ENCODE measurements around the gene EXOC6B.

EXOC6B gene

DNA sequence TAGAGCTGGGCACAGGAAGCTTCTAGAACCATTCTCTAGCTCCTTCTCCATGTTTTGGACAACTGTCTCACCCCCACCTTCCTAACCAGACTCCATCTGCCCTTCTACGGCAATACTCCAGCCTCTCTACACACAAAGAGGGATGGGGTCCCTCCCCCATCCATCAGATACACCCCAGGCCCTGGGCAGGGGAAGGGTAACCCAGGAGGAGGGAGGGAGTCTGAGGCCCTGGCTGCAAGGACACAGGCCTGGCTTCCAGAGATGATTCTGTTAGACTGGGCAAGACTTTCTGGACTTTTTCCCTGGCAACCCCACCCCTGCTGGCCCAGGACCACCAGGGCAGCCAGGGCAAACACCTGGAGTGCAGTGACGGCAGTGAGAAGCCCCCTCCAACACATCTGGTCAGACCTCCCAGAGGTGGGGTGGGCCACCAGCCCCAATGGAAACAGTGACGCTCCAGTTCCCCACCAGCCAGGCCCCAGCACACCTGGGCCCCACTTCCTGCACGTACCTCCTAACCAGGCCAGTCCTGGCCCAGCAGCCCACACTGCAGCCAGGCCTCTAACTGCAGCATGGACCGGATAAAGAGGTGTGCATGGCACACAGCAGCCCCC lies 684.7 kb downstream of the EXOC6B start:
- DNase-seq: no peak

DNA sequence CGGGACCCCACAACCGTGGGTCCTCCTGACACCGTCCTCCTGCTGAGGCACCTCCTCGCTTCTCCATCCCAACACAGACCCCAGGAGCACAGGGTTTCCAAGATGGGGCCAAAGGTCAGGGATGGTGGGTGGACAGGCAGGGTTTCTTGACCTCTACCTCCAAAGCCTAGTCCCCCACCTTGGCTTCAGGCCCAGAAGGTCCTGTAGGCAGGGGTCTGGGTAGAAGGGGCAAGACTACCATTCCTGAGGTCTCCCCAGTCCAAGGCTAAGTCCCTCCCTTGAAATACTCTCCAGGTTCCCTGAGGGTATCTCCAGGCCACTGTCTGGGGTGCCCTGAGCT lies 685.2 kb downstream of the EXOC6B start:
- DNase-seq: no peak

DNA sequence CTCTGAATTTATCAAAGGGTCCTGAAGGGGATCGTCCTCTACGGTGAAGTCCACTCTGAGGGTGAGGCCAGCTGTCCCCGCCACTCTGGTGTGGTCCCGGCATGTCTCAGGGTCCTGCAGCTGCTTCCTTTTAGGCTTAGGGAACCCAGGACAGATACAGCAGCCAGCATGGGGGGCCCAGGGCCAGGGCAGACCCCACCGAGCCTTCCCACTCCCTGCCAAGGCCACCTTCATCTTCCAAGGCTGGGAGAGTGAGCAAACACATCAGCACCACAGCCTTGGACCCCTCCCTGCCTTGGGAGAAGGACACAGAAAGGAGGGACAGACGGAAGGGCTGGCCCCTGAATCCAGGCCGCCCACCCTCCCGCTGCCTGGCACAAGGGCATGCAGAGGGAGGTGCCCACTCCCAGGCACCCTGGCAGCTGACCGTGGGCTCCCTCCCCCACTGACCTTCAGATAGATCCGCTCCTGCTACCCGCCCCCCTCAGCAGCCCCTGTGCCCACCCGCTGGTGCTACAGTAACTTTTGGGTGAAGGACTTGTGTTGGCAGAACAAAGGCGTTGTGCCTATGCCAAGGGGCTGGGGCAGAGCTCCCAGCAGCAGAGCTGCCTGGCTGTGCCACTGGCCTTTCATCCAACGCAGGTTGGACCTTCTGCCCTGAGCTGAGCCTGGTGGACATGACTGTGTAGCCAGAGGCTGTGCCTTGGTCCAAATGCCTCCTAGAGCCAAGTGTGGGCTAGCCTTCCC lies 685.8 kb downstream of the EXOC6B start:
- DNase-seq: no peak

DNA sequence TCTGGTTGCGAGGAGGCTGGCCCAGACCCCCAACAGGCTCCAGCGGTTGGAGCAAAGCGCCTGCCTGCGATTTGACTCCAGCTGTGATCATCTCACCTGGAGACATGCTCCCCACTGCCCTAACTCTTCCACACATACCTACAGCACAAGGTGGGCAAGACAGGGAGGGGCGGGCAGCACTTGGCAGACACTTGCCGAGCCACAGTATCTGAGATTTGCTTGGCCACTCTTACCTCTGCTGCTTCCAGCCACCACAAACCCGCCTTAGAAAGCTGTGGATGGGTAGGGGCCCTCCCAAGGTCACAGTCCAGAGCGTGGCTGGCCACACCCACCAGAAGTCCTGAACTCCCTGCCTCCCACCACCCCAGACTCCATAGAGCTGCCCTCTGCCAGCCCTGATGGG lies 686.4 kb downstream of the EXOC6B start:
- no peak for DNase-seq

DNA sequence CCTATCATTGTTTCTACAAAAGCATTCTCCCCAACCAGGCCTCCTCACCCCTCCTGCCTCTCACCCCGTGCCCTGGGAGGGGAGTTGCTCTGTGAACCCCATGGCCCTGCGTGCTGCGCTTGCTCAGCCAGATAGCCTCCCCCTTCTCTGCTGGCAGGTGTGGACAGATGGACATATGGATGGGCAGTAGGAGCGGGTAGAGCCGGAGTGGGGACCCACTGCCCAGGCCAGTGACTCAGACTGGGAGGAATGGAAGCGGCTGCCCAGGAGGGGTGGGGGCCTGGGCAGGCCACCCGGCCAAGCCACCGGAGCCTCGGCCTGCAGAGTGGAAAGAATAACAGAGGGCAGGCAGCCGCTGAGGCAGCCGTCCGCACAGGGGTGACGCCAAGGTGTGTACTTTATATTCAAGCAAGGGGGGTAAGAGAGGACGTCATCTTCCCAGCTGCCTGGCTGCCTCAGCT lies 686.9 kb downstream of the EXOC6B start:
- no peak for DNase-seq

DNA sequence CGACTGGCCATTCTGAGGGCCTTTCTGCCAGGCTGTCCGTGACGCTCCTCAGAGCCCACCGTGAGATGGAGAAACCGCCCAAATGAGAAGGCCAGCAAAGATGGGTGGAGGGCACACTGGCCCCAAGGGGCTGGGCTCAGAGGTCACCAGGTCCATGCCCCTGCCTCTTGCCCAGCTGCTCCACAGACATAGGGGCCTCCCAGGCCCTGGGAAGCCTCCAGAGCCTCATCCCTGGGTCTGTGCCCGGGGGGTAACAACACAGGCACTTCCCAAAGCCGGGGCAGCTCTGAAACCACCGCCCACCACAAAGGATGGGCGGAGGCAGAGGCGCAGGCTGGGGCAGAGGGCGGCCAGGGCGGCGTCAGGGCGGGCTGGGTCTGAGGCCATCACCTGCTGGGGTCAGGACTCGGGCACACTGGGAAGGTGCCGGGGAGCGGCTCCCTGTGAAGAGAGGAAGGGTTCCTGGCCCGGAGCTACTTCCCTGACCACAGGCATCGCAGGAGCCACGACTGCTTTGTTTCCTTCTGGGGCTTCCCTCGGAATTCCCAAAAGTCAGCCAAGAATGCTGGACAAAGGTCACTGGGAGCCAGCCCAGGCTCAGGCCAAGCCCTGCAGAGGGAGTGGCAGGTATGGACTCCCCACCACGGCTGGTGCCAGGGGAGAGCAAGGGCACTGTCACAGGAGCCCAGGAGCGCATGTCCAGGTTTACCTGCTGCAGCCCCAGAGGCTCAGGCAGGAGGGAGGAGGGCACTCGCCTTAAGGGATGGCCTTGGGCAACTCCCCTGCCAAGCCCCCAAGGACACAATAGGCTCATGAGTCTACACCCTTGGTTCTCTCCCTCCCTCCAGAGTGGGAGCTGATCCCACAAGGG lies 687.6 kb downstream of the EXOC6B start:
- DNase-seq: no peak

DNA sequence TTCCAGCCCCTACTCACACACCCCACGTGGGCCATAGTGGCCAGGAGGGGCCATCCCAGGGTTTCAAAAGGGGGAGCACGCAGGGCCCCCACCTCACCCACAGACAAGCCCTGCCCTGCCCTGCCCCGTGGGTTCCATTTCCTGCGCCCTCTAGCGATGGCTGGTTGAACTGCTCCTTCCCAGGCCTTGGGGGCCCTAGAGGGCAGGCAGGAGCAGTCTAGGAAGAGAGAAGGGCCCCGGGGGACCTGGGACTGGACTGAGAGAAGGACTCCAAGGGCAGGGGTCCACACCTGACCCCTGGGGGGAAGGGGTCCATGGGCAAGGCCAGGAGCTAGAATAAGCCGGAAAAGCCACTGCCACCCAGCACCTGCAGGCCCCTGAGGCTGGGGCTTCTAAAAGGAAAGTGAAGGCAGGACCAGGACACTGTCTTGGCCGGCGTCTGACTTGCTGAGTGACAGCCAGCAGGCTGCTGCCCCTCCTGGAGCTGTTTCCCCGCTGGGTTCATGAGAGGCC lies 688.3 kb downstream of the EXOC6B start:
- peak; percentile 37 for DNase-seq

DNA sequence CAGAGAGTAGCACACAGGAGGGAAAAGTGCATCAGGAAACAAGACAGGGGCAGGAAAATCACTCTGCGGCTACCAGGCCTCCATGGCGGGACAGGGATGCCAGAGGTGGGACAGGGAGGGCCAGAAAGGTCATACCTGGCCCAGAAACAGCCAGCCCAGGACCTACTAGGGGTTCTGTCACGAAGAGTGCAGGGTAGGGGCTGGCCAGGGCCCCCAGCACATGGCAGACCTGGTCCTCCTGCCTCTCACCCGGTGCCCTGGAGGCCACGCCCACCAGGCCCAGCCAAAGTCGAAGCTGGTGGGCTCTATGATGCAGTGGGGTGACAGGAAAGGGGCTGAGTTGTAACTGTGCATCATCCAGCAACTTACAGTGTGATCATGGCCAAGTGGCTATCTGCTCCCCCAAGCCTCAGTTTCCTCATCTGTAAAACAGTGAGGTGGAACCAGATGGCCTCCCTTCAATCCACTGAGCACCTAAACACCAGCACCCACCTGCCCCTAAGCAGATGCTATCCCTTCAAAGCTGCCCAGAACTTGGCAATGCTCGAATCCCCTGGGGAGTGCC lies 688.8 kb downstream of the EXOC6B start:
- DNase-seq: no peak

DNA sequence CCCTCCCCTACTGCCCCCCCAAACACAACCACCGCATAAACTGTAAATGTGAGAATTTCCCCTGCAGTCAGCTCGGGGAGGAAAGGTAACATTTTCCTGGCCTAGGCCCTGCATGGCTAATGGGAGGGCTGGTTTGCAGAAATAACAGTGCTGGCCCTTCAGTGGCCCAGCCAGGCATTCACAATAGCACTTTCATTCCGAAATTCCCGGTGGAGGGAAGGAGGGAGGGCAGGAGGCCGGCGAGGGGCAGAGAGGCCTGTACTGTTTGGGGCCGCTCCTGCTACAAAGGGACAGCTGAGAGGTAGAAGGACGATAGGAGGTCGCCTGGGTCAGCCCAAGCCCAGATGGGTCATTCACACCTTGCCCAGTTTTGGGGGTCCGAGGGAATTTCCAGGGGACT lies 689.5 kb downstream of the EXOC6B start:
- no peak for DNase-seq

DNA sequence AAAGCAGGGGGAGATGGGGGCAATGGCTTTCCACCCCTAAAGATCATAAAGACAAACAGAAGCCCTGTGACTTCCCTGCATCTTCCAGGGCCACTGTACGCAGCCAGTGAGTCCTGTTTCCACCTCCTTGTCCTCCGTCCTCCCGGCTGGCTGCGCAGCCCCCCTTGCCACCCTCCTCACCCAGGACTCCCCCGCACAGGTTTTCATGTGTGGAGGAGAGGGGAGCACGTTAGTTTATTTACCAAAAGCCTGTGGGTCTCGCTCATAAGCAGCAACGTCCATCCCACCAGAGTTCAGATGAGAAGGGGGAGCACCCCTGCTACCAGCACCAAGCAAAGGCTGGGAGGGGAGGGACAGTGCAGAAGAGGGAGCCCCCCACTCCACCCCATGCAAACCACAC lies 689.9 kb downstream of the EXOC6B start:
- DNase-seq: no peak

DNA sequence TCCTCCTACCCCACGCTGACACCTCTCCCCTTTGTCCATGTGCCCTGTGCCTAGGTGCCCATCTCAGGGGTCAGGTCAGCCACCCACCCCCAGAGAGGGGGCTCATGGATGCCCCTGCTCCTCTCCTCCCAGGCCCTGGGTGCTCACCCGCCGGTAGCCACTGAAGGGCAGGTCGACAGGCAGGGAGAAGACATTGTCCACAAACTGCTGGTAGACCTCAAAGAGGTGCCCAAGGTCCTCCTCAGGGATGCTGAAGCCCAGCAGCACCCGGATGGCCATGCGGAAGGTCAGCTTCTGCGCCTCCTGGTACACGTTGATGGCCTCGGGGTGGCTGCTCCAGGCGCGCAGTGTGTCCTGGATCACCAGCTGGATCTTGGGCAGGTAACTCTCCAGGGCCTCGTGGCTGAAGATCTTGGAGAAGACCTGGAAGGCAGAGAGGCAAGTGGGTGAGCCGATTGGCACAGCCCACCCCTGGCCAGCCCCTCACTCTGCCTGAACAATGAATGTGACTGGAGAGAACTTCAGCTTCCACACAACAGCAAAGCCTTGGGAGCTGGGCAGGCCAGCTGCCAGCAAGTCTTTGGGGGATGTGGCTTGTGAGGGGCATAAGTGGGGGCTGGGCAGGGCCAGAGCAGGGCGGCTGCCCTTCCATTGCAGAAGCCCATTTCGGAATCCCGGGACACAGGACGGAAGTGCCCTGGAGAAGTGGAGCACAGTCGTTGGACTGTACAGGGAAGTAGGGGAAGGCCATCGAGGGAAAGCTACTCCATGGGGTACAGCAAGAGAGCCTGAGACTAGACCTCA lies 690.6 kb downstream of the EXOC6B start:
- DNase-seq: no peak

DNA sequence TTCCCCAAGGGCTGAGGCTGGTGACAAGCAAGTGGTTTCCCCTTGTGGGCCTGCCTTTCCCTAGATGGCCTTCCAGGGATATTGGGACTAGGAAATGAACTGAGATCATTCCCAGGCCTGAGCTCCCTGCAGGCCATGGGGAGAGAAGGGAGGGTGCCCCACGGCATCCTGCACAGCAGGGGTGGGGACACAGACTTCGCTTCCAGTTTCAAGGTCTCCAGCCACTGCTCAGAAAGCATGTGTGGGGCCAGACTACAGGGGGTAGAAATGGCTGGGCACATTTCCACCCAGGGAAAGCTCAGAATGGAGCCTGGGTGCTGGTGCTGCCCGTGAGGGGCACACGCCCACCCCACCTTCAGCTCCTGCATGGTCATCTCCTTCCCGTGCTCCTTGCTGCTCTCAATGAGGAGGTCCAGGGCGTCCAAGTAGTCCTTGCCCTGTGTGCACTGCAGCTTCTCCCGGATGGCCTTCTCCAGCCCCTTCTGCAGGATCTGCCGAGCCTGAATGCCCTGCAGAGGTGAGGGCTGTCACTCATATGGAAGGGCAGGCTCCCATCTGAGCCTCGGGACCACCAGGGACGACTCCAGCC lies 691.3 kb downstream of the EXOC6B start:
- no peak for DNase-seq

DNA sequence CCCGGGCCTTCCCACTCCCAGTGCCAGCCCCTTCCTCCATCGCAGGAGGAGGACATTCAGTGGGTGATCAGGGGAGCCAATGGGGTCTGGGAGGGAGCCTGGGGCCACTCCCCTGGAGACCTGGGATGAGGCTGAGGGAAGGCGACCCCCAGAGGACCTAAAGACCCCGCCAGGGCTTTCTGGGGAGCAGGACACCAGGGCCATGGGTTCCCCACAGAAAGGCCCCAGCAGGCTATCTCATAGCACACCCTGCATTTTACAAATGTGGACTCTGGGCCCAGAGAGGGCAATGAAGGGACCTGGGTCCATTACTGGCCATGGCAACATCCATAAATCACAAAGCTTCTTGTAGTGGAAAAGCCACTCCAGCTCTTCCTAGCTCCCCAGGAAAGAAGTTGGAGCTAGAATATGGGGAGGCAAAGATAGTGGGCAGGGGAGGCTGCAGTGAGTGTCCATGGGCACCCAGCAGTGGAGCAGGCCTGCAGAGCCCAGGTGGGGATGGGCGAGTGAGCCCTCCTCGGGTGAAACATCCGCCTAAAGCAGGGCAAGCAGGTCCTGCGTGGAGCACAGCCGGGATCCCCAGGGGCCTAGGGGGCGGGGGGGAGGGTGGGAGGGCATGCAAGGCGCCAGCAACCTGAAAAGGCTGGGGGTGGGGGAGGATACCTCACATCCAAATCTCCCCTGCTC lies 692.0 kb downstream of the EXOC6B start:
- no peak for DNase-seq

DNA sequence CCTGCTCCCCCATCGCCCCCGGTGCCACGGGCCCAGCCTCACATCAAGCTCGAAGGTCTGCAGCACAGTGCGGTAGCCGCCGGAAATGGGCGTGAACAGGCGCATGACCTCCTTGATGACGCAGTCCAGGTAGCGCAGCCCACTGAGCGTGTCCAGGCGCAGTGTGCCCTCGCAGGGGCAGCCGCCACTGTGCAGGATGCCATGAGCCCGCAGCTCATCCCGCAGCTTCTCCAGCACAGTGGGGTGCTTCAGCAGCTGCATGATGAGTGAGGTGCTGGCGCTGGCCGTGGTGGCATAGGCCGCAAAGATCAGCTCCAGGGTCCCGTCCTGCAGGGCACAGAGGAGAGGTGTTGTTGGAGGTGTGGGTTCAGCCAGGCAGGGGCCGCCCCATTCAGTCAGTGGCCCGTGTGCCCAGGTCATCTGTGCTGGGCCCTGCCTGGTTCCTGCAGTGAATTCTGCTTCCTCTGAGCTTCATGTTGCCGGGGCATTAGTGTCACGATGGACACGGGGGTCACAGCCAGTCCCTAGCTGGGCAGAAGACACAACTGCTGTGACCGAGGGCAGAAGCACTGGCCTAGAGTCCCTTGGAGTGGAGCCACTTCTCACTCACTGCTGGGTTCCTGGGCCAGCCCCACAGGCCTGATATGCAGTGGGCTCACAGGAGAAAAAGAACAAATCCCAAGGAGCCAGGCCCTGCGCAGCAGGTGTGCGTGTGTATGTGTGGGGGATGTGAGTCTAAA lies 692.7 kb downstream of the EXOC6B start:
- no peak for DNase-seq

DNA sequence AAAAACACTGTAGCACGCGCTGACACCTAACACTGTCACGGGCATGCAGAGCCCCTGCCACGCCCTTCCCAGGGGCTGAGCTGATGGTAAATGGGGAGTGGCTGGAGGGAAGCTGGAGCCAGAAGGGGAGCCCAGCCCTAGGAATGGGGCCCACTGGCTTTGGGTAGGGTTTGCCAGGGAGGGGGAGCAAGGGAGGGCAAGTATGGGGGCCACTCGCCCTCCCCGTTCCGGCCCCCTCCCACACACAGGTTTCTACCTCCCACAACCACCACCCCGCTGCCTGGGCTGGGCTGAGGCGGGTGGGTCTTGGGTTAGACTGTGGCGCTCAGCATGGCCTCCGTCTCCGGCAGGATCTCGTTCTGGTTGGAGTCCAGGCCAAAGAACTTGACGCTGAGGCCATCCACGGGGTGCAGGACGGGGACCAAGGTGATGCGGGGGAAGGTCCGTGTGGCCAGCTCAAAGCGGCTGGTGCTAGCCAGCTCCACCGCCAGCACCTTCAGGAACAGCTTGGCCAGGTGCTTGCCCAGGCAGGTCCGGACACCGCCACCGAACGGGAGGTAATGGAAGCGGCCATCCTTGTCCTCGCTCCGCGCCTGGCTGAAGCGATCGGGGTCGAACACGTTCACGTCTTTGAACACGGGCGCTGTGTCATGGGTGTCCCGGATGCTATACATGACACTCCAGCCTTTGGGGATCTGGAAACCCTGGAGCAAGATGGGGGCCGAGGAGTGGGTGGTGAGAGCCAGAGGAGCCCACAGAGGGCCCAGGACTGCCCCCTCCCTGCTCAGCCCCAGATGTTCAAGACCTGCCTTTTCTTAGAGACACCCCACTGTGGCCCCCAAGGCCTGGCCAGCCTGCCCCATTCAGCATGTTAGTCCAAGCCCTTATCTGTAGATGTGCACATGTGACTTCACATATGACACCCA lies 693.7 kb downstream of the EXOC6B start:
- no peak for DNase-seq

DNA sequence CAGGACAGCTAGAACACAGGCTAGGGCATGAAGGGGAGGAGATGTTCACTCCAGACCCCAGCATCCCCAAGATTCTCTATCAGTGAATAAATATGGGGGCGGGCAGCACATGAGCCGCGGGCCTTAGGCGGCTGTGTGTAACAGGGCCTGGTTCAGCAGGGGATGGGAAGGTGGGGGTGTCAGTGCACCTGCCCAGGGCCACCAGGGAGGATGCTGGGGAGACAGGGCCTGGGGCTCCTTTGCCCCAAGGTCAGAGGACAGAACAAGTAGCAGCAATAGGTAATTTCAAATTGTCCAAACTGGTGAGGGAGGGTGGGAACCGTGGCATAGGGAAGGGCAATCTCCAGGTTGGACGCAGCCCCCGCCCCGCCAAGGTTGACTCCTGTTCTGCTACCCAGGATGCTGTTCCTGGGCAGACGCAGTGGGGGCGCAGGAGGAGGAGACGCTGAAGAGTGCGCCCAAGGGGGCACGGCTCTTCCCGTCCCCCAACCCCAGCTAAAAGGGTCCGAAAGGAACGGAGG lies 694.4 kb downstream of the EXOC6B start:
- no peak for DNase-seq

DNA sequence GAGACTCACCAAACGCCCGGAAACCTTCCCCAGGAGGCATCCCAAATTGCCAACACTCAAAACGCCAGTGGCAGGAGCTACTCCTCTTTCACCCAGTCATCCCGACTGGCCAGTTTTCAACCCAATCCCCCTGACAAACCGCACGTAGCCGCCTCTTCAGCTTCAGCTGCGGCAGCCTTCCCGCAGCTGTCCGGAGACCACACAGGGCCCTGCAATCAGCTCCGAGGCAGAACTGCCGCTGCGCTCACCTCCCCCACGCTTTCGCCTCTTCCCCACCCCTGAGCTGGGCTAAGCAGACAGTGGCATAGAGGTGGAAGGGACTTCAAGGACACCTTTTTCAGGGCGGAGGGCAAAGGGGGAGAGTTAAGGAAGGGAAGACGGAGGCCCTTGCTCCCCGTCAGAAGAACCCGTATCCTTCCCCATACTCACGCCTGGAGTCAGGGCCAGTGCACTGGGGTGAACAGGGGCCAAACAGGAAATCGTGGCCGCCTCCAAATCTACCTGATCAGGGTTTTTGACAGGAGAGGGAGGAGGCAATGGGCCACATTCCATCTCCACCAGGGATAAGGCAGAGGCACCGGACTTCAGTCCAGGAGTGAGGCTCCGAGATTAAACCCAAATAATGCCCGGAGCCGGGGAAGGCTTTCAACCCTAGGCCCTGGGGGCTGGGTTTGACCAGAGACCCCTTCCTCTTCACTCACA lies 695.0 kb downstream of the EXOC6B start:
- no peak for DNase-seq

DNA sequence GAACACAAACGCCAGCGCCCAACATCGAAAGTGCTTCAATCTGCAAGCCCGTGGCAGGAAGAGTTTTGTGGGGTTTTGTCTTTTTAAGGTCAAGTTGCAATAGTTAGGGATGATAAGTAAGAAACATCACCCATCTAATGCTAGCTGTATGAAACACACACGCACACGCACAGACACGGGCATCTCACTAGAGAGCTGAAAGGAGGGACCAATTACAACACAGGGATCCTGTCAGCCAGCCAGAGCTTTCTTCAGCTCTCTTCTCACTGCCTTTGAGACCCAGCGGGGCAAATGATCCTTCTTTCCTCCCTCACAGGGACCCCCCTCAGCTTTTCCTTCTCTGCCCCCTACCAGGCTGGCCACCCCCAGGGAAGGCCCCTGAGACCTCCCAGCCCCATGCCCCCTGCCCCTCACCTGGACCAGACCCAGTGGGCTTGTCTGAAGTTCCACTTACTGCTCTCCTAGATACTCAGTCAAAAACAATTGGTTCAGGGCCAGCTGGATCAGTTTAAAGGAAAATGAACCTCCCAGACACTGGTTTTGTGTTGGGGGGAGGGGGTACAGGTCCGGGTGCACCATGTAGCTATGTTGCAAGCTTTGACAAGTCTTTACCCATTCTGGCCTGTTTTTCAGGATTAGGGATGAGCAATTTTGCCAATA lies 696.0 kb downstream of the EXOC6B start:
- no peak for DNase-seq

All from stimulated activated naive CD4-positive, alpha-beta T cell treated with Interleukin-2 at 50 U/mL for 16 hours (primary cell).